ENCODE data around the gene GNA14. TPM values are rescaled to one million over a fixed set of nuclear protein-coding genes. Genes with fewer than 3 reads are reported as not detected.
A peak's percentile ranks its signal among the peaks of the same experiment; 100 is the strongest.
"Not testable (repeated sequence)": the region's sequence is repeated elsewhere in the genome, so short reads cannot be mapped to it uniquely, and the experiment has no call there.

The GNA14 gene
- total RNA-seq, 1 donor from 2014 or later = not detected

GRCh38 chr9:77588271-77588937 lies 59.7 kb downstream of the GNA14 start:
- peaks cover 2% of the 10 kb centered on the region for H3K27me3 Mint-ChIP-seq
- peaks cover 3% of the 10 kb centered on the region for H3K4me1 Mint-ChIP-seq
- intact Hi-C loops (cut with micrococcal nuclease) = no loop called here
- no peak for DNase-seq
- H3K4me3 Mint-ChIP-seq = no peak overlapping the region
- no peaks in the 10 kb centered on the region for H3K36me3 Mint-ChIP-seq (ENCODE audit: low read depth)
- H3K27ac Mint-ChIP-seq = no peak overlapping the region
- no peaks in the 10 kb centered on the region for H3K9me3 Mint-ChIP-seq

- Mint-ChIP-seq H3K4me3 (no peak overlapping the region), H3K36me3 (ENCODE audit: low read depth) (no peaks in the 10 kb centered on the region), H3K27me3 (peaks cover 2% of the 10 kb centered on the region), H3K9me3 (no peaks in the 10 kb centered on the region), H3K4me1 (peaks cover 3% of the 10 kb centered on the region), H3K27ac (no peak overlapping the region)
- intact Hi-C loops (cut with micrococcal nuclease) = no loop called here
- no peak for DNase-seq
Observed at GRCh38 chr9:77587851-77588250, 60.3 kb downstream of the GNA14 start.

GRCh38 chr9:77587042-77587441 lies 61.1 kb downstream of the GNA14 start:
- peaks cover 3% of the 10 kb centered on the region for H3K4me1 Mint-ChIP-seq
- H3K27ac Mint-ChIP-seq = no peak overlapping the region
- intact Hi-C loops (cut with micrococcal nuclease) = no loop called here

GRCh38 chr9:77586591-77586990 lies 61.5 kb downstream of the GNA14 start:
- peaks cover 3% of the 10 kb centered on the region for H3K4me1 Mint-ChIP-seq
- no peaks in the 10 kb centered on the region for H3K9me3 Mint-ChIP-seq
- H3K27ac Mint-ChIP-seq = no peak overlapping the region
- H3K27me3 Mint-ChIP-seq = peaks cover 4% of the 10 kb centered on the region
- intact Hi-C loops (cut with micrococcal nuclease) = no loop called here
- no peak for DNase-seq
- no peak overlapping the region for H3K4me3 Mint-ChIP-seq
- H3K36me3 Mint-ChIP-seq (ENCODE audit: low read depth) = no peaks in the 10 kb centered on the region

More at GRCh38 chr9:77587042-77587441, 61.1 kb downstream of the GNA14 start:
- H3K4me3 Mint-ChIP-seq = no peak overlapping the region
- DNase-seq = no peak
- H3K9me3 Mint-ChIP-seq = no peaks in the 10 kb centered on the region
- no peaks in the 10 kb centered on the region for H3K36me3 Mint-ChIP-seq (ENCODE audit: low read depth)
- H3K27me3 Mint-ChIP-seq = peaks cover 4% of the 10 kb centered on the region

- H3K4me3 Mint-ChIP-seq = no peak overlapping the region
- H3K4me1 Mint-ChIP-seq = peaks cover 3% of the 10 kb centered on the region
- DNase-seq = no peak
- H3K36me3 Mint-ChIP-seq (ENCODE audit: low read depth) = no peaks in the 10 kb centered on the region
- intact Hi-C loops (cut with micrococcal nuclease) = no loop called here
- no peaks in the 10 kb centered on the region for H3K9me3 Mint-ChIP-seq
- H3K27ac Mint-ChIP-seq = no peak overlapping the region
- H3K27me3 Mint-ChIP-seq = peaks cover 4% of the 10 kb centered on the region
Observed at GRCh38 chr9:77585335-77585786, 62.8 kb downstream of the GNA14 start.

- intact Hi-C loops (cut with micrococcal nuclease); H3K4me1 Mint-ChIP-seq; H3K36me3 Mint-ChIP-seq (ENCODE audit: low read depth); H3K9me3 Mint-ChIP-seq; DNase-seq; H3K4me3 Mint-ChIP-seq; H3K27ac Mint-ChIP-seq; H3K27me3 Mint-ChIP-seq: not testable (repeated sequence)
Observed at GRCh38 chr9:77584927-77585326, 63.2 kb downstream of the GNA14 start.

GRCh38 chr9:77582961-77583576 lies 65.1 kb downstream of the GNA14 start:
- Mint-ChIP-seq H3K4me1 (no peaks in the 10 kb centered on the region), H3K27ac (no peak overlapping the region), H3K4me3 (no peak overlapping the region)

GRCh38 chr9:77582525-77582924 lies 65.6 kb downstream of the GNA14 start:
- no peaks in the 10 kb centered on the region for H3K36me3 Mint-ChIP-seq (ENCODE audit: low read depth)
- no peak overlapping the region for H3K27ac Mint-ChIP-seq
- no peaks in the 10 kb centered on the region for H3K4me1 Mint-ChIP-seq
- intact Hi-C loops (cut with micrococcal nuclease) = no loop called here
- no peak overlapping the region for H3K4me3 Mint-ChIP-seq
- no peak for DNase-seq
- H3K27me3 Mint-ChIP-seq = peaks cover 4% of the 10 kb centered on the region
- peaks cover 4% of the 10 kb centered on the region for H3K9me3 Mint-ChIP-seq

More at GRCh38 chr9:77582961-77583576, 65.1 kb downstream of the GNA14 start:
- no peaks in the 10 kb centered on the region for H3K36me3 Mint-ChIP-seq (ENCODE audit: low read depth)
- intact Hi-C loops (cut with micrococcal nuclease) = no loop called here
- DNase-seq = no peak
- peaks cover 4% of the 10 kb centered on the region for H3K27me3 Mint-ChIP-seq
- peaks cover 4% of the 10 kb centered on the region for H3K9me3 Mint-ChIP-seq

GRCh38 chr9:77575785-77576184 lies 72.3 kb downstream of the GNA14 start:
- Mint-ChIP-seq H3K9me3 (peaks cover 4% of the 10 kb centered on the region), H3K27me3 (no peaks in the 10 kb centered on the region), H3K27ac (no peak overlapping the region), H3K36me3 (ENCODE audit: low read depth) (no peaks in the 10 kb centered on the region), H3K4me3 (no peak overlapping the region), H3K4me1 (no peaks in the 10 kb centered on the region)
- intact Hi-C loops (cut with micrococcal nuclease) = no loop called here
- peak; percentile 63 for DNase-seq

GRCh38 chr9:77569335-77569734 lies 78.8 kb downstream of the GNA14 start:
- no peak overlapping the region for H3K4me3 Mint-ChIP-seq
- H3K4me1 Mint-ChIP-seq = no peaks in the 10 kb centered on the region
- H3K36me3 Mint-ChIP-seq (ENCODE audit: low read depth) = no peaks in the 10 kb centered on the region
- H3K9me3 Mint-ChIP-seq = no peaks in the 10 kb centered on the region
- intact Hi-C loops (cut with micrococcal nuclease) = no loop called here
- no peak for DNase-seq
- H3K27me3 Mint-ChIP-seq = peaks cover 2% of the 10 kb centered on the region
- H3K27ac Mint-ChIP-seq = no peak overlapping the region

GRCh38 chr9:77563174-77563573 lies 84.9 kb downstream of the GNA14 start:
- no peak overlapping the region for H3K4me3 Mint-ChIP-seq
- H3K27ac Mint-ChIP-seq = no peak overlapping the region
- H3K9me3 Mint-ChIP-seq = no peaks in the 10 kb centered on the region
- intact Hi-C loops (cut with micrococcal nuclease) = no loop called here
- H3K36me3 Mint-ChIP-seq (ENCODE audit: low read depth) = no peaks in the 10 kb centered on the region
- H3K4me1 Mint-ChIP-seq = peaks cover 3% of the 10 kb centered on the region
- peaks cover 7% of the 10 kb centered on the region for H3K27me3 Mint-ChIP-seq
- no peak for DNase-seq

- Mint-ChIP-seq H3K9me3 (no peaks in the 10 kb centered on the region), H3K4me3 (no peak overlapping the region), H3K36me3 (ENCODE audit: low read depth) (no peaks in the 10 kb centered on the region), H3K27me3 (peaks cover 7% of the 10 kb centered on the region), H3K4me1 (peaks cover 3% of the 10 kb centered on the region), H3K27ac (no peak overlapping the region)
- DNase-seq = no peak
- intact Hi-C loops (cut with micrococcal nuclease) = no loop called here
Observed at GRCh38 chr9:77562019-77562748, 85.9 kb downstream of the GNA14 start.

GRCh38 chr9:77561331-77562018 lies 86.6 kb downstream of the GNA14 start:
- Mint-ChIP-seq H3K4me1 (peaks cover 3% of the 10 kb centered on the region), H3K9me3 (no peaks in the 10 kb centered on the region), H3K36me3 (ENCODE audit: low read depth) (no peaks in the 10 kb centered on the region), H3K27ac (no peak overlapping the region), H3K4me3 (no peak overlapping the region), H3K27me3 (peaks cover 9% of the 10 kb centered on the region)
- DNase-seq = no peak
- intact Hi-C loops (cut with micrococcal nuclease) = no loop called here

GRCh38 chr9:77556396-77556795 lies 91.7 kb downstream of the GNA14 start:
- Mint-ChIP-seq H3K27me3 (peaks cover 11% of the 10 kb centered on the region), H3K27ac (no peak overlapping the region), H3K4me3 (no peak overlapping the region), H3K4me1 (no peaks in the 10 kb centered on the region), H3K36me3 (ENCODE audit: low read depth) (no peaks in the 10 kb centered on the region), H3K9me3 (no peaks in the 10 kb centered on the region)
- intact Hi-C loops (cut with micrococcal nuclease) = no loop called here
- no peak for DNase-seq

Data from activated CD4-positive, alpha-beta T cell treated with anti-CD3 and anti-CD28 coated beads, Interleukin-2, amount 10 ng/mL, durations not matched to agents 24 days and 14 days (primary cell).